ENCODE results near the gene GRAMD1A.

The GRAMD1A gene

DNA sequence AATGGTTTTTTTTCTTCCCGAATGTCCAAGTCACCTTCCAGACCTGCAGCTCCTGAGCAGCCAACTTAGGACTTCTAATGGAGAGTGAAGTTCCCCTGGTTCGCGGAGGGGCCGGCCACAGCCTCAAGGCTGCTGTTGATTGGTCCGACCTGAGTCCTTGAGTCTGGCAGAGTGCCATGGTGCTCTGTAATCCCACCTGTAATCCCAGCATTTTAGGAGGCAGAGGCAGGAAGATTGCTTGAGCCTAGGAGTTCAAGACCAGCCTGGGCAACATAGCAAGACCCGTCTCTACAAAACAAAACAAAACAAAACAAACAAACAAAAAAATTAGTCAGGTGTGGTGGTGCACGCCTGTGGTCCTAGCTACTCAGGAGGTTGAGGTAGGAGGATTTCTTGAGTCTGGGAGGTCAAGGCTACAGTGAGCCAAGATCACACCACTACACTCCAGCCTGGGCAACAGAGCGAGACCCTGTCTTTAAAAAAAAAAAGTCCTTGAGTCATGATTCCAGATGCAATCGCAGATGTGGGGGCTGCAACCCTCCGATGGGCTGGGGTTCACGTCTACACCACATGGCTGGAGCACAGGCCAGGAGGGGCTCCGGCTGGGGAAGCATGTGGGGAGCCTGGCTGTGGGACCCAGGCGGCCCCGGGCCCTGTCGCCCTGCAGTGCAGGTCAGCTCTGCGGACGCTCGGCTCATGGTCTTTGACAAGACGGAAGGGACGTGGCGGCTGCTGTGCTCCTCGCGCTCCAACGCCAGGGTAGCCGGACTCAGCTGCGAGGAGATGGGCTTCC lies 59.1 kb downstream of the GRAMD1A start:
- Histone ChIP-seq H2AFZ (ENCODE audit: low read length, unreplicated experiment) (no peak overlapping the region), H3K4me1 (ENCODE audit: control insufficient read depth, insufficient read depth, low read length, unreplicated experiment) (no peaks in the 10 kb centered on the region), H3K36me3 (ENCODE audit: insufficient read depth, low read length) (no peaks in the 10 kb centered on the region), H3K4me3 (ENCODE audit: low read depth, low read length) (no peak overlapping the region), H3K79me2 (ENCODE audit: control insufficient read depth, insufficient read depth, low read length, unreplicated experiment) (no peaks in the 10 kb centered on the region), H3K27ac (ENCODE audit: low read depth, low read length) (no peak overlapping the region), H3K27me3 (ENCODE audit: insufficient read depth, low read length) (no peaks in the 10 kb centered on the region; the same call in 1 of the 2 replicates)

- H3K79me2 ChIP-seq (ENCODE audit: control insufficient read depth, insufficient read depth, low read length, unreplicated experiment) = no peaks in the 10 kb centered on the region
- H3K4me1 ChIP-seq (ENCODE audit: control insufficient read depth, insufficient read depth, low read length, unreplicated experiment) = no peaks in the 10 kb centered on the region
- H2AFZ ChIP-seq (ENCODE audit: low read length, unreplicated experiment) = no peak overlapping the region
- no peaks in the 10 kb centered on the region; the same call in 1 of the 2 replicates for H3K27me3 ChIP-seq (ENCODE audit: insufficient read depth, low read length)
- no peak overlapping the region for H3K27ac ChIP-seq (ENCODE audit: low read depth, low read length)
- H3K4me3 ChIP-seq (ENCODE audit: low read depth, low read length) = no peak overlapping the region
- H3K36me3 ChIP-seq (ENCODE audit: insufficient read depth, low read length) = no peaks in the 10 kb centered on the region
Observed at GRCh38 chr19:35059799-35060091, 59.6 kb downstream of the GRAMD1A start.

GRCh38 chr19:35060160-35060855 lies 60.2 kb downstream of the GRAMD1A start:
- Histone ChIP-seq H3K36me3 (ENCODE audit: insufficient read depth, low read length) (no peaks in the 10 kb centered on the region), H3K79me2 (ENCODE audit: control insufficient read depth, insufficient read depth, low read length, unreplicated experiment) (no peaks in the 10 kb centered on the region), H3K4me3 (ENCODE audit: low read depth, low read length) (no peak overlapping the region), H2AFZ (ENCODE audit: low read length, unreplicated experiment) (no peak overlapping the region), H3K4me1 (ENCODE audit: control insufficient read depth, insufficient read depth, low read length, unreplicated experiment) (no peaks in the 10 kb centered on the region), H3K27ac (ENCODE audit: low read depth, low read length) (no peak overlapping the region), H3K27me3 (ENCODE audit: insufficient read depth, low read length) (no peaks in the 10 kb centered on the region; the same call in 1 of the 2 replicates)

- H3K36me3 ChIP-seq (ENCODE audit: insufficient read depth, low read length) = no peaks in the 10 kb centered on the region
Observed at GRCh38 chr19:35061583-35062373, 61.7 kb downstream of the GRAMD1A start.

GRCh38 chr19:35062942-35063341 lies 62.8 kb downstream of the GRAMD1A start:
- no peak overlapping the region for H3K27ac ChIP-seq (ENCODE audit: low read depth, low read length)
- no peaks in the 10 kb centered on the region for H3K27me3 ChIP-seq (ENCODE audit: insufficient read depth, low read length)
- no peak overlapping the region for H2AFZ ChIP-seq (ENCODE audit: low read length, unreplicated experiment)
- no peak overlapping the region for H3K4me3 ChIP-seq (ENCODE audit: low read depth, low read length)
- no peaks in the 10 kb centered on the region for H3K79me2 ChIP-seq (ENCODE audit: control insufficient read depth, insufficient read depth, low read length, unreplicated experiment)
- no peaks in the 10 kb centered on the region for H3K4me1 ChIP-seq (ENCODE audit: control insufficient read depth, insufficient read depth, low read length, unreplicated experiment)
- no peaks in the 10 kb centered on the region for H3K36me3 ChIP-seq (ENCODE audit: insufficient read depth, low read length)

More at GRCh38 chr19:35061583-35062373, 61.7 kb downstream of the GRAMD1A start:
- H3K27me3 ChIP-seq (ENCODE audit: insufficient read depth, low read length) = no peaks in the 10 kb centered on the region; the same call in 1 of the 2 replicates
- no peaks in the 10 kb centered on the region for H3K79me2 ChIP-seq (ENCODE audit: control insufficient read depth, insufficient read depth, low read length, unreplicated experiment)
- no peak overlapping the region for H3K27ac ChIP-seq (ENCODE audit: low read depth, low read length)
- H2AFZ ChIP-seq (ENCODE audit: low read length, unreplicated experiment) = no peak overlapping the region
- H3K4me3 ChIP-seq (ENCODE audit: low read depth, low read length) = no peak overlapping the region
- no peaks in the 10 kb centered on the region for H3K4me1 ChIP-seq (ENCODE audit: control insufficient read depth, insufficient read depth, low read length, unreplicated experiment)

DNA sequence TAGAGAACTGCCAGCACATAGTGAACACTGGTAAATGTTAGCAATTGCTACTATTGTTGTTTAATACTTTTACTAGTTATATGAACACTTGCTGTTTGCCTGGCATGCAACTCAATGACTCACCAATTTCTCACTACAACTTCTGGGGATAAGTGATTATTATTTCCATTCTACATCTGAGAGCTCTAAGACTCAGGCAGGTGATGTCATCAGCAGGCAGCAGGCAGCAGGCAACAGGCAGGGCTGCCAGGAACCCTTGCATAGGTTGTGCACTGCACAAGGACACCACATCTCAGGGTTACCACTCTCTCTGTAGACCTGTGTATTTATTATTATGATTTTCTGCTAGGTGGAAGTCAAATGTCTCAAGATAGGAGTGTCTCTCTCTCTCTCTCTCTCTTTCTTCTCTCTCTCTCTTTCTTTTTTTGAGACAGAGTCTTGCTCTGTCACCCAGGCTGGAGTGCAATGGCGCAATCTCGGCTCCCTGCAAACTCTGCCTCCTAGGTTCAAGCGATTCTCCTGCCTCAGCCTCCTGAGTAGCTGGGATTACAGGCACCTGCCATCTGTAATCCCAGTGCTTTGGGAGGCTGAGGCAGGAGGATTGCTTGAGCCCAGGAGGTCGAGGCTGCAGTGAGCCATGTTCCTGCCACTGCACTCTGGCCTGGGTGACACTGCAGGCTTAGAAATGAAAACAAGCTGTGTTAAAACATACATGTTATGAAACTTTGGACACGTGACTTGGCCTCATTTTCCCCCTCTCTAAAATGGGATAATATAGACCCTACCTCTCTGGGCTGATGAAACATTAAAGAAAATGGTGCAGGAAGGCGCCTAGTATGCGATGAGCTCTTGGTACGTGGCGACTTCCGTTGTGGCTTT lies 64.1 kb downstream of the GRAMD1A start:
- no peak overlapping the region for H2AFZ ChIP-seq (ENCODE audit: low read length, unreplicated experiment)
- no peaks in the 10 kb centered on the region for H3K4me1 ChIP-seq (ENCODE audit: control insufficient read depth, insufficient read depth, low read length, unreplicated experiment)
- H3K79me2 ChIP-seq (ENCODE audit: control insufficient read depth, insufficient read depth, low read length, unreplicated experiment) = no peaks in the 10 kb centered on the region

DNA sequence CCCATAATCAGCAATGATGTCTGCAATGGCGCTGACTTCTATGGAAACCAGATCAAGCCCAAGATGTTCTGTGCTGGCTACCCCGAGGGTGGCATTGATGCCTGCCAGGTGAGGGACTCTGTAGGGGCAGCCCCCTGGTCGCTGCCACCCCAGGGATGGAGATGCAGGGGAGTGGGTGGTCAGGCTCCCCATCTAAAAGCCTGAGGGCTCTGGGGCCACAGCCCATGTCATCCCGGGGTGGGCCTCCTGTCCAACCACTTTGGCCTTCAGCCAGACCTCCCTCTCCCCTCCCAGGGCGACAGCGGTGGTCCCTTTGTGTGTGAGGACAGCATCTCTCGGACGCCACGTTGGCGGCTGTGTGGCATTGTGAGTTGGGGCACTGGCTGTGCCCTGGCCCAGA lies 65.5 kb downstream of the GRAMD1A start:
- H3K4me1 ChIP-seq (ENCODE audit: control insufficient read depth, insufficient read depth, low read length, unreplicated experiment) = no peaks in the 10 kb centered on the region
- no peak overlapping the region for H2AFZ ChIP-seq (ENCODE audit: low read length, unreplicated experiment)
- H3K79me2 ChIP-seq (ENCODE audit: control insufficient read depth, insufficient read depth, low read length, unreplicated experiment) = no peaks in the 10 kb centered on the region
- no peak overlapping the region for H3K4me3 ChIP-seq (ENCODE audit: low read depth, low read length)
- no peaks in the 10 kb centered on the region for H3K27me3 ChIP-seq (ENCODE audit: insufficient read depth, low read length)
- no peaks in the 10 kb centered on the region for H3K36me3 ChIP-seq (ENCODE audit: insufficient read depth, low read length)
- no peak overlapping the region for H3K27ac ChIP-seq (ENCODE audit: low read depth, low read length)

More for the DNA sequence above, 64.1 kb downstream of the GRAMD1A start:
- no peaks in the 10 kb centered on the region for H3K36me3 ChIP-seq (ENCODE audit: insufficient read depth, low read length)
- H3K27ac ChIP-seq (ENCODE audit: low read depth, low read length) = no peak overlapping the region
- H3K4me3 ChIP-seq (ENCODE audit: low read depth, low read length) = no peak overlapping the region
- H3K27me3 ChIP-seq (ENCODE audit: insufficient read depth, low read length) = no peaks in the 10 kb centered on the region

GRCh38 chr19:35066121-35066520 lies 66.0 kb downstream of the GRAMD1A start:
- Histone ChIP-seq H2AFZ (ENCODE audit: low read length, unreplicated experiment) (no peak overlapping the region), H3K27ac (ENCODE audit: low read depth, low read length) (no peak overlapping the region), H3K36me3 (ENCODE audit: insufficient read depth, low read length) (no peaks in the 10 kb centered on the region), H3K4me3 (ENCODE audit: low read depth, low read length) (no peak overlapping the region), H3K79me2 (ENCODE audit: control insufficient read depth, insufficient read depth, low read length, unreplicated experiment) (no peaks in the 10 kb centered on the region), H3K4me1 (ENCODE audit: control insufficient read depth, insufficient read depth, low read length, unreplicated experiment) (no peaks in the 10 kb centered on the region), H3K27me3 (ENCODE audit: insufficient read depth, low read length) (no peaks in the 10 kb centered on the region)

DNA sequence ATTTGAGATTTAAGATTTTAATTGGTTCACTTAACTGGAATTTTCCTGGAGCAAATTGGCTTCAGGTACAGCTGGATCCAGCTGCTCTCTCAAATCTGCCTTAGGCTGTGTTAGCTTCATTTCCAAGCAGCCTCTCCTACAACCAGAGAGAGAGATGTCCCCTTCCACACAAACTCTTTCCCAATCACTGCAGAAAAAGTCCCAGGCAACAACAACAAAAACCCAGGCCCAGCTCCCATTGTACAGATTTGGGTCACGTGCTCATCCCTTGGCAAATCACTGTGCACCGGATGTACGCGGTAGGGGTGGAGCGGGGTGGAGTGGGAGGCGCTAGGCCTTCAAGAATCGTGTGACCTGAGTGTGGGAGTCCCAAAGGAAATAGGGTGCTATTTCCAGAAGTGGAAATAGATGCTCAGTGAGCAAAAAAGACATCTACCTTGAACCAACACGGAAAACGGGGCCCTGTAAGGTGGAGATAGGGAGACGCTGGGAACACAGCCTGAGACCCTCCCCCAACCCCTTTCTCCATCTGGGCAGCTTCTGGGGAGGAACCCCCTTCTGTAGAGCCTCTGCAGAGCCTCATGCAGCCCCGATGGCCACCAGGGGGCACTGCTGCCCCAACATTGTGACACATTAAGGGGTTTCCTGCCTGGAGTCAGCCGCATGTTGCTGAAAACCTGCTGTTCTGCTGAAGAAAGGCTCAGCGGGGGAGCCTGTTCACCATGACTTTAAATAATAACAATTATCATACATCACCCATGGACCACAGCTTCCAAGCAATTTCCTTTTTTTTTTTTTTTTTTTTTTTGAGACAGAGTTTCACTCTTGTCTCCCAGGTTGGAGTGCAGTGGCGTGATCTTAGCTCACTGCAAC lies 66.8 kb downstream of the GRAMD1A start:
- Histone ChIP-seq H3K79me2 (ENCODE audit: control insufficient read depth, insufficient read depth, low read length, unreplicated experiment) (no peaks in the 10 kb centered on the region), H3K36me3 (ENCODE audit: insufficient read depth, low read length) (no peaks in the 10 kb centered on the region), H3K27ac (ENCODE audit: low read depth, low read length) (no peak overlapping the region), H3K4me1 (ENCODE audit: control insufficient read depth, insufficient read depth, low read length, unreplicated experiment) (no peaks in the 10 kb centered on the region), H3K4me3 (ENCODE audit: low read depth, low read length) (no peak overlapping the region), H2AFZ (ENCODE audit: low read length, unreplicated experiment) (no peak overlapping the region), H3K27me3 (ENCODE audit: insufficient read depth, low read length) (no peaks in the 10 kb centered on the region)
